GM21825 (cell line): Measurements from ENCODE around the gene PYHIN1.
"Not testable (repeated sequence)": the region's sequence is repeated elsewhere in the genome, so short reads cannot be mapped to it uniquely, and the experiment has no call there.

Experiments used
- ATAC-seq: cut with Tn5 transposase; IDR thresholded peaks from one replicate; pipeline ENCODE4 v1.9.1; 2021; ENCODE audit warnings: mild to moderate bottlenecking, moderate library complexity; ENCODE audit not compliant: unreplicated experiment

PYHIN1 gene

GRCh38 chr1:158978730-158979129 lies 47.4 kb downstream of the PYHIN1 start:
- ATAC-seq, result no peak

GRCh38 chr1:158979229-158979628 lies 47.9 kb downstream of the PYHIN1 start:
- ATAC-seq, result no peak

- ATAC-seq, result no peak
These were observed 51.9 kb downstream of the PYHIN1 start for GRCh38 chr1:158983235-158983634.

GRCh38 chr1:158984386-158984785 lies 53.0 kb downstream of the PYHIN1 start:
- no peak for ATAC-seq

GRCh38 chr1:158989424-158989823 lies 58.1 kb downstream of the PYHIN1 start:
- no peak for ATAC-seq

- ATAC-seq, result no peak
These were observed 61.5 kb downstream of the PYHIN1 start for GRCh38 chr1:158992787-158993312.

- ATAC-seq, result no peak
These were observed 65.6 kb downstream of the PYHIN1 start for GRCh38 chr1:158996998-158997397.

GRCh38 chr1:158998037-158998780 lies 66.9 kb downstream of the PYHIN1 start:
- ATAC-seq, result peak; percentile 26

- peak; percentile 38 for ATAC-seq
These were observed 67.4 kb downstream of the PYHIN1 start for GRCh38 chr1:158998781-158999161.

GRCh38 chr1:158999316-159000069 lies 68.1 kb downstream of the PYHIN1 start:
- no peak for ATAC-seq

- no peak for ATAC-seq
These were observed 68.7 kb downstream of the PYHIN1 start for GRCh38 chr1:159000070-159000409.

- no peak for ATAC-seq
These were observed 69.3 kb downstream of the PYHIN1 start for GRCh38 chr1:159000625-159001024.

GRCh38 chr1:159005161-159005560 lies 73.8 kb downstream of the PYHIN1 start:
- no peak for ATAC-seq

- ATAC-seq, result no peak
These were observed 74.3 kb downstream of the PYHIN1 start for GRCh38 chr1:159005676-159006075.

- ATAC-seq, result not testable (repeated sequence)
These were observed 75.0 kb downstream of the PYHIN1 start for GRCh38 chr1:159006210-159006807.

GRCh38 chr1:159007726-159008125 lies 76.4 kb downstream of the PYHIN1 start:
- ATAC-seq, result no peak

- ATAC-seq, result peak; percentile 77
These were observed 77.4 kb downstream of the PYHIN1 start for GRCh38 chr1:159008744-159009188.

- no peak for ATAC-seq
These were observed 77.9 kb downstream of the PYHIN1 start for GRCh38 chr1:159009287-159009686.

- peak; percentile 52 for ATAC-seq
These were observed 78.5 kb downstream of the PYHIN1 start, which contains the start of gene IFI16 for GRCh38 chr1:159009704-159010361. IFI16 (plus strand) TSS chr1:159009907; CDS start chr1:159014681, 4,774 bp downstream.

- no peak for ATAC-seq
These were observed 79.0 kb downstream of the PYHIN1 start for GRCh38 chr1:159010391-159010790.

GRCh38 chr1:159011001-159011400 lies 79.6 kb downstream of the PYHIN1 start:
- ATAC-seq, result not testable (repeated sequence)
